ENCODE measurements around the gene UBE2V1.

UBE2V1 gene

DNA sequence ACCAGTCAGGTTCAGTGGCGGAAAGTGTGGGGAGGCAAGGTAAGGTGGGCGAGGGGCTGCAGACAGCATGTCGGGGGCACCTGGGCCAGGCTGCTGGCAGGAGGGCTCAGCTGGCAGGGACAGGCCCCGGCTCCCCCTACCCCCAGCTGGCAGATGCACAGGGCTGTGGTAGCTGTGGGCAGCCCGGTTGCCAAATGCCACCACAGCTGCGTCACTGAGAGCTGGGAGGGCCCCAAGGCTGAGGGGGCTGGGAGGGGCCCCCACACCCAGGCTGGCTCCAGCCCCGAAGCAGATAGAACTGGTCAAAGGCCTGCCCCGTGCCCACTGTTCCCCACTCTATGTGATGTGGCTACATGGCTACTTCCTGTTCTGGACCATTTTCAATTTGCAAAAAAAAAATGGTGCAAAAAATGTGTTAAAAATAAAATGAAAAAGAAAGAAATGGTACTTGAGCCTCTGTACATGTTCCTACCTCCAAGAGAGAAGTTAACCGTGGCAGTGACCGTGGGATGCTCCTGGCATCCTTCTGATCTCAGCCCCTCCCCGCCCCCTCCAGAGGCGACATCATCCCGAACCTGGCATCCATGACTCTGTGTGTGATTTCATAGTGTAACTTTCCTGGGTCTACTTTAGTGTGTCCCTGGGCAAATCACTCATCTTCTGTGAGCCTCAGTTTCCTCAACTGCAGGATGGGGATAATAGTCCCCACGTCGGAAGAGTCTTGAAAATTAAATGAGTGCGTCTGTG lies 64.4 kb downstream of the UBE2V1 start:
- TF ChIP-seq, protein P1, sequence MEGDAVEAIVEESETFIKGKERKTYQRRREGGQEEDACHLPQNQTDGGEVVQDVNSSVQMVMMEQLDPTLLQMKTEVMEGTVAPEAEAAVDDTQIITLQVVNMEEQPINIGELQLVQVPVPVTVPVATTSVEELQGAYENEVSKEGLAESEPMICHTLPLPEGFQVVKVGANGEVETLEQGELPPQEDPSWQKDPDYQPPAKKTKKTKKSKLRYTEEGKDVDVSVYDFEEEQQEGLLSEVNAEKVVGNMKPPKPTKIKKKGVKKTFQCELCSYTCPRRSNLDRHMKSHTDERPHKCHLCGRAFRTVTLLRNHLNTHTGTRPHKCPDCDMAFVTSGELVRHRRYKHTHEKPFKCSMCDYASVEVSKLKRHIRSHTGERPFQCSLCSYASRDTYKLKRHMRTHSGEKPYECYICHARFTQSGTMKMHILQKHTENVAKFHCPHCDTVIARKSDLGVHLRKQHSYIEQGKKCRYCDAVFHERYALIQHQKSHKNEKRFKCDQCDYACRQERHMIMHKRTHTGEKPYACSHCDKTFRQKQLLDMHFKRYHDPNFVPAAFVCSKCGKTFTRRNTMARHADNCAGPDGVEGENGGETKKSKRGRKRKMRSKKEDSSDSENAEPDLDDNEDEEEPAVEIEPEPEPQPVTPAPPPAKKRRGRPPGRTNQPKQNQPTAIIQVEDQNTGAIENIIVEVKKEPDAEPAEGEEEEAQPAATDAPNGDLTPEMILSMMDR (IDR thresholded peaks at IDR 0.05; ENCODE audit: low read depth, low read length): no peak
- in situ Hi-C loops (cut with HindIII; ENCODE audit: low sequenced_read_pairs): no loop called here
- peak; percentile 61 for DNase-seq (ENCODE audit: low read depth, low spot score)
- no peak overlapping the region for H3K4me3 ChIP-seq (ENCODE audit: low read depth, low read length)

DNA sequence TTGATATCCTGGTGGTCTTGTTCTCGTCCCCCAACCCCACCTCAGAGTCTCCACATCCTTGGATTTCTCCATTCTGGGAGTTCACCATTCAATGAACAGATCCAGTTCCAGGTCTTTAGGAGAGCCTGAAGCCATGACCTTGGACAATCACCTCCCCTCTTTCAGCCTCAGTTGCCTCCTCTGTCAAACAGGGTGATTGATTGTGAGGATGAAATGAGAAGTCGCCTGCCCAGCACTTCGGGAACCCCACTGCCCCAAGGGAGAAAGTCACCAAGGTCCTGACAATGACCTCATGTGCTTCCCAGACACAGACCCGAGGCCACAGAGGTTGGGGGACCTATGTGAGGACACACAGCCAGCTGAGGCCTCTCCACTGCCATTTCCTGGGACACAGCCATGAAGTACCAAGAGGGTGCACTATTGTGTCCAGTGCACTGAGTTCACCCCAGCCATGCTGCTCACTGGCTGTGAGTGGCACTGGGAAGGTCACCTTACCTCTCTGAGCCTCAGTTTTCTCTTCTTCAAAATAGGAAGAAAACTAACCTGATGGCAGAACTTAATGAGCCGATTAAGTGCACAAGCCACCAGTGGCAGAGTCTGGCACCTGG lies 68.5 kb downstream of the UBE2V1 start:
- TF ChIP-seq, protein P1 (IDR thresholded peaks at IDR 0.05; ENCODE audit: low read depth, low read length): no peak
- no peak overlapping the region for H3K4me3 ChIP-seq (ENCODE audit: low read depth, low read length)
- DNase-seq (ENCODE audit: low read depth, low spot score): no peak
- in situ Hi-C loops (cut with HindIII; ENCODE audit: low sequenced_read_pairs): no loop called here

DNA sequence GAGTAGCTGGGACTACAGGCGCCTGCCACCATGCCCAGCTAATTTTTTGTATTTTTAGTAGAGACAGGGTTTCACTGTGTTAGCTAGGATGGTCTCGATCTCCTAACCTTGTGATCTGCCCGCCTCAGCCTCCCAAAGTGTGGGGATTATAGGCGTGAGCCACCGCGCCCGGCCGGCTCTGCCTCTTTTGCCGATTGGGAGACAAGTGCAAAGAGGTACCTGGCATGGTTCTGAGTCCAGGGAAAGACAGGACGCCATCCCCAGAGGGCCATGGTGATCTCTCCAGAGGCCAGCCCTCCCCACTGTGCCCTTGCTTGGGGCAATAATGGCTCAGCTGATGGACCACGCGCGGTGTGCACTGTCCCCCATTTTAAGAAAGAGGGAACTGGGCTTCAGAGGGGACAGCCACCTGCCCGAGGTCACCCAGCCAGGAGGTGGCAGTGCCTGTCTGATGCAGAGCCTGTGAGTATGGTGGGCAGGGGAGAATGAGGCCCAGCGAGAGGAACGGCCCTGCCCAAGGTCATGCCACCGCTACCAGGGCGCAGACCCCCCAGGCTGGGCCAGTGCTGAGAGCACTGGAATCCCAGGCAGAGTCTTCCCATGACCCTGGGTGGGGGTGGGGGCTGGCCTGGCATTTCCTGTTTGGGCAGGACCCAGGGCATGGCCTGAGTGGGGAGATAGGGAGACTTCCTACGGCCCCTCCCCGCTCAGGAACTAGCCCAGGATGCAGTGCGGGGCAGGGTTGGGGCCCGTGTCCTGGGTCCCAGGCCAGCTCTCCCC lies 69.2 kb downstream of the UBE2V1 start:
- no peak for DNase-seq (ENCODE audit: low read depth, low spot score)
- in situ Hi-C loops (cut with HindIII; ENCODE audit: low sequenced_read_pairs): no loop called here
- TF ChIP-seq, protein P1 (IDR thresholded peaks at IDR 0.05; ENCODE audit: low read depth, low read length): no peak
- no peak overlapping the region for H3K4me3 ChIP-seq (ENCODE audit: low read depth, low read length)

DNA sequence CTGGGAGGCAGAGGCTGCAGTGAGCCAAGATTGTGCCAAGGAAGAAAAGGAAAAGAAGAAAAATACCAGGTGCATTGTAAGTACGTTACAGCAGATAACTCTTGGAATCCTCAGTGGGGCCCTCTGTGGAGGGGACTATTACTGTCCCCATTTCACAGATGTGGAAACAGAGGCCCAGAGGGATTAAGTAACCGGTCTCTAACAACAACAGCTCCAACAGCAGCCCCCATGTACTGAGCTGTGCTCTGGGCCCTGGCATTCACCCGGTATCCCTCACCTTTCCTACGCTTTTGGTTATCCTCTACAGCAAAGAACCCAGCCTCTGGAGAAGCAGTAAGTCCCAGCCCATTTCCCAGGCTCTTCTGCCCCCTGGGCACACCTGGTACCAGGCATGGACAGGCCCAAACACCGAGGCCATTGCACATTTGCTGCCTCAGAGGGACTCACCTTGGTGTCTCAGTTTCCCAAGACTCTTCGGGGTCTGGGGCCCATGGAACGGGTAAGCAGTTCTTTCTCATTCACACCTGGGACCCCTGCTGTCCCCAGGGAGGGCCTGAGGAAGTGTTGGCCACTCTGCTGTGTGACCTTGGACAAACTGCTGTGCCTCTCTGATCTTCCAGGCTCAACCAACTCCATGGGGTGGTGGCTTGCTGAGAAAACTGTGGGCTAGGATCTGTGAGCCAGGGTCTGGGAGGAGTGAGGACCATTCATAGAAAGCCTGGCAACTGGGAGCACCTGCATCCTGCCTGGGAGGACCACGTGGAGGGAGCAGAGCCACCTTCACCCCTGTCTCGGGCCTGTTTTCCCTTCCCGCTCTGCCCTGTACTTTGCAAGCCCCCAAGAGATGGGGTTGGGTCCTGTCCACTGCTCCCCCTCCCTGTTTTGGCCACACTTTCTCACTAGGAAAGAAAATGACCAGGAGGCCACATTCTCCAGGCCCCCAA lies 70.3 kb downstream of the UBE2V1 start:
- DNase-seq (ENCODE audit: low read depth, low spot score): no peak
- TF ChIP-seq, protein P1 (IDR thresholded peaks at IDR 0.05; ENCODE audit: low read depth, low read length): no peak
- in situ Hi-C loops (cut with HindIII; ENCODE audit: low sequenced_read_pairs): no loop called here
- H3K4me3 ChIP-seq (ENCODE audit: low read depth, low read length): no peak overlapping the region

DNA sequence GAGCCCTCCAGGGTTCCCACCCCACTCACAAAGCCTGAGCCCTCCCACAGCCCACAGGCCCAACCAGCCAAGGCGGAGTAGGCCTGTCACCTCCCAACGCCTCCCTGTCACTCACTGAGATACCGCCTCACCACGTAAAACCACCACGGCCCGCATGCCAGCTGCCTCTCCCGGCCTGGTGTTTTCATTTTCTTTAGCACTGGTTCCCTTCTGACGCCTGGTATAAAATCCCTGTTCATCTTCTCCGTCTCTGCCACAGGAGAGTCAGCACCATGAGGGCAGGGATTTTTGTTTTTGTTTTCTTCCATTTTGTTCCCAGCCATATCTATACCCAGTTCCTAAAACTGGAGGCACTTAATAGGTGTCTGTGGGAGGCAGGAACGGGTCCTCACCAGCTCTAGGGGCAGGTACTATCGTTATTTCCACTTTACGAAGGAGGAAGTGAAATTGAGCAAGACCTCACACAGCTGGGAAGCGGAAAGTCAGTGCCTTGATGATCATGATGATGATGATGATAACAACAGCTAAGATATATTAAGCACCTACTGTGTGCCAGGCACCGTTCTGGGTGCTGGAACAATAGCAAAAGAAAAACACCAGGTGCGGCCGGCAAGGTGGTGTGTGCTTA lies 71.6 kb downstream of the UBE2V1 start:
- H3K4me3 ChIP-seq (ENCODE audit: low read depth, low read length): no peak overlapping the region
- in situ Hi-C loops (cut with HindIII; ENCODE audit: low sequenced_read_pairs): no loop called here
- DNase-seq (ENCODE audit: low read depth, low spot score): no peak
- TF ChIP-seq, protein P1 (IDR thresholded peaks at IDR 0.05; ENCODE audit: low read depth, low read length): no peak
